Measurements from ENCODE around the gene CTR9. TPM values are rescaled to one million over a fixed set of nuclear protein-coding genes. Genes with fewer than 3 reads are reported as not detected.

The CTR9 gene
- total RNA-seq, 1 experiment from 2014 or later = 34.0 TPM

GRCh38 chr11:10761085-10761698 is 10.1 kb downstream of the CTR9 start:
- CTCF ChIA-PET = interaction anchor here (1.1 kb wide), 1 partner anchor 9 kb away, joined by 4 read pairs; no protein-coding TSS in a partner anchor
- no peaks in the 10 kb centered on the region for H3K4me1 Mint-ChIP-seq (ENCODE audit: low read depth, unreplicated experiment)
- no peaks in the 10 kb centered on the region for H3K27me3 Mint-ChIP-seq (ENCODE audit: unreplicated experiment)
- intact Hi-C loops (cut with micrococcal nuclease; ENCODE audit: unreplicated experiment) = no loop called here
- no TSS peak for BruUV-seq (replicated peaks)
- no peaks in the 10 kb centered on the region for H3K9me3 Mint-ChIP-seq (ENCODE audit: low read depth, unreplicated experiment)
- peaks cover 13% of the 10 kb centered on the region for H3K36me3 Mint-ChIP-seq (ENCODE audit: insufficient read depth, unreplicated experiment)
- no peak overlapping the region for H3K27ac Mint-ChIP-seq (ENCODE audit: unreplicated experiment)
- no peak overlapping the region for H3K4me3 Mint-ChIP-seq (ENCODE audit: low read depth, unreplicated experiment)
- DNase-seq = no peak
- TF ChIP-seq CTCF (IDR thresholded peaks at IDR 0.05; ENCODE audit: unreplicated experiment) = no peak

GRCh38 chr11:10762185-10762584 is 11.1 kb downstream of the CTR9 start:
- no peaks in the 10 kb centered on the region for H3K4me1 Mint-ChIP-seq (ENCODE audit: low read depth, unreplicated experiment)
- CTCF ChIA-PET = interaction anchor here (1.1 kb wide), 1 partner anchor 8 kb away, joined by 4 read pairs; no protein-coding TSS in a partner anchor
- no peak for DNase-seq
- intact Hi-C loops (cut with micrococcal nuclease; ENCODE audit: unreplicated experiment) = no loop called here
- no TSS peak for BruUV-seq (replicated peaks)
- no peaks in the 10 kb centered on the region for H3K9me3 Mint-ChIP-seq (ENCODE audit: low read depth, unreplicated experiment)
- H3K36me3 Mint-ChIP-seq (ENCODE audit: insufficient read depth, unreplicated experiment) = peaks cover 8% of the 10 kb centered on the region
- no peak overlapping the region for H3K4me3 Mint-ChIP-seq (ENCODE audit: low read depth, unreplicated experiment)
- H3K27me3 Mint-ChIP-seq (ENCODE audit: unreplicated experiment) = no peaks in the 10 kb centered on the region
- no peak for TF ChIP-seq CTCF (IDR thresholded peaks at IDR 0.05; ENCODE audit: unreplicated experiment)
- no peak overlapping the region for H3K27ac Mint-ChIP-seq (ENCODE audit: unreplicated experiment)

- no TSS peak for BruUV-seq (replicated peaks)
- no peaks in the 10 kb centered on the region for H3K4me1 Mint-ChIP-seq (ENCODE audit: low read depth, unreplicated experiment)
- H3K9me3 Mint-ChIP-seq (ENCODE audit: low read depth, unreplicated experiment) = no peaks in the 10 kb centered on the region
- DNase-seq = no peak
- no peak overlapping the region for H3K27ac Mint-ChIP-seq (ENCODE audit: unreplicated experiment)
- TF ChIP-seq CTCF (IDR thresholded peaks at IDR 0.05; ENCODE audit: unreplicated experiment) = no peak
- intact Hi-C loops (cut with micrococcal nuclease; ENCODE audit: unreplicated experiment) = no loop called here
- no peaks in the 10 kb centered on the region for H3K27me3 Mint-ChIP-seq (ENCODE audit: unreplicated experiment)
- no peak overlapping the region for H3K4me3 Mint-ChIP-seq (ENCODE audit: low read depth, unreplicated experiment)
- peaks cover 6% of the 10 kb centered on the region for H3K36me3 Mint-ChIP-seq (ENCODE audit: insufficient read depth, unreplicated experiment)
- CTCF ChIA-PET = no interaction called here
Observed at GRCh38 chr11:10762913-10763421, 11.9 kb downstream of the CTR9 start.

- intact Hi-C loops (cut with micrococcal nuclease; ENCODE audit: unreplicated experiment) = no loop called here
- no peak for DNase-seq
Observed at GRCh38 chr11:10763766-10764165, 12.7 kb downstream of the CTR9 start.

More at GRCh38 chr11:10763766-10764165, 12.7 kb downstream of the CTR9 start:
- Mint-ChIP-seq H3K27ac (ENCODE audit: unreplicated experiment) (no peak overlapping the region), H3K27me3 (ENCODE audit: unreplicated experiment) (no peaks in the 10 kb centered on the region), H3K4me3 (ENCODE audit: low read depth, unreplicated experiment) (no peak overlapping the region), H3K36me3 (ENCODE audit: insufficient read depth, unreplicated experiment) (peaks cover 6% of the 10 kb centered on the region), H3K4me1 (ENCODE audit: low read depth, unreplicated experiment) (no peaks in the 10 kb centered on the region), H3K9me3 (ENCODE audit: low read depth, unreplicated experiment) (no peaks in the 10 kb centered on the region)
- CTCF ChIA-PET = no interaction called here
- no peak for TF ChIP-seq CTCF (IDR thresholded peaks at IDR 0.05; ENCODE audit: unreplicated experiment)
- TSS peak; percentile 47 for BruUV-seq (replicated peaks)

Measured in Calu3 (cell line).